H9 (cell line): ENCODE data around the gene ACKR1. TPM values are rescaled to one million over a fixed set of nuclear protein-coding genes. Genes with fewer than 3 reads are reported as not detected.

Source experiments
- DNase-seq: peaks from one replicate; pipeline ENCODE4 v3.0.0-alpha.2; 2017
- H2AFZ ChIP-seq: one replicate; pipeline ENCODE4 v1.6.1; 2013; ENCODE audit warnings: mild to moderate bottlenecking, low read length, control low read depth, moderate library complexity
- H2AK5ac ChIP-seq: 2 replicates; pipeline ENCODE4 v1.6.1; 2013; ENCODE audit warnings: low read length, control low read depth, mixed read lengths; ENCODE audit not compliant: insufficient read length
- H2BK120ac ChIP-seq: one replicate; pipeline ENCODE4 v1.6.1; 2013; ENCODE audit warnings: low read depth, mild to moderate bottlenecking, low read length, control low read depth, inconsistent platforms; ENCODE audit not compliant: poor library complexity, severe bottlenecking
- H2BK12ac ChIP-seq: 2 replicates; pipeline ENCODE4 v1.6.1; 2013; ENCODE audit warnings: low read length, control low read depth, mixed read lengths, low read depth; ENCODE audit not compliant: insufficient read length
- H2BK15ac ChIP-seq: 2 replicates; pipeline ENCODE4 v1.6.1; 2013; ENCODE audit warnings: low read depth, low read length, control low read depth
- H2BK20ac ChIP-seq: one replicate; pipeline ENCODE4 v1.6.1; 2013; ENCODE audit warnings: low read depth, mild to moderate bottlenecking, low read length, control low read depth, inconsistent platforms; ENCODE audit not compliant: poor library complexity, severe bottlenecking
- H2BK5ac ChIP-seq: 2 replicates; pipeline ENCODE4 v1.6.1; 2013; ENCODE audit warnings: low read length, control low read depth, mixed read lengths; ENCODE audit not compliant: insufficient read length
- H3K14ac ChIP-seq: 2 replicates; pipeline ENCODE4 v1.6.1; 2013; ENCODE audit warnings: low read length, control low read depth; ENCODE audit not compliant: insufficient read depth
- H3K18ac ChIP-seq: 2 replicates; pipeline ENCODE4 v1.6.1; 2013; ENCODE audit warnings: low read depth, mild to moderate bottlenecking, mixed read lengths, low read length, control low read depth; ENCODE audit not compliant: insufficient read length
- H3K23ac ChIP-seq: 2 replicates; pipeline ENCODE4 v1.6.1; 2013; ENCODE audit warnings: low read length, control low read depth, mixed read lengths, low read depth; ENCODE audit not compliant: insufficient read length
- H3K23me2 ChIP-seq: 2 replicates; pipeline ENCODE4 v1.6.1; 2013; ENCODE audit warnings: low read depth, mild to moderate bottlenecking, mixed read lengths, low read length, control low read depth; ENCODE audit not compliant: insufficient read length, poor library complexity, severe bottlenecking
- H3K27ac ChIP-seq: 2 replicates; pipeline ENCODE4 v1.5.1; 2013; ENCODE audit warnings: low read length, control low read depth, mixed read lengths, low read depth; ENCODE audit not compliant: insufficient read length
- H3K27me3 ChIP-seq: 2 replicates; pipeline ENCODE4 v1.6.1; 2013; ENCODE audit warnings: low read length, control low read depth, inconsistent platforms; ENCODE audit not compliant: insufficient read depth
- H3K4ac ChIP-seq: 2 replicates; pipeline ENCODE4 v1.6.1; 2013; ENCODE audit warnings: low read depth, mild to moderate bottlenecking, control low read depth, inconsistent platforms, low read length, moderate library complexity
- H3K4me1 ChIP-seq: 2 replicates; pipeline ENCODE4 v1.6.1; 2013; ENCODE audit warnings: low read length, control low read depth, inconsistent platforms; ENCODE audit not compliant: insufficient read depth
- H3K4me2 ChIP-seq: 2 replicates; pipeline ENCODE4 v1.6.1; 2013; ENCODE audit warnings: low read length, control low read depth, mixed read lengths; ENCODE audit not compliant: insufficient read length, insufficient read depth
- H3K56ac ChIP-seq: 2 replicates; pipeline ENCODE4 v1.6.1; 2013; ENCODE audit warnings: low read depth, mild to moderate bottlenecking, mixed read lengths, low read length, control low read depth; ENCODE audit not compliant: insufficient read length
- H3K79me1 ChIP-seq: 2 replicates; pipeline ENCODE4 v1.6.1; 2013; ENCODE audit warnings: low read depth, mild to moderate bottlenecking, moderate library complexity, low read length, control low read depth, inconsistent platforms; ENCODE audit not compliant: insufficient read depth, poor library complexity, severe bottlenecking
- H3K79me2 ChIP-seq: 2 replicates; pipeline ENCODE4 v1.6.1; 2013; ENCODE audit warnings: low read length, control low read depth, inconsistent platforms; ENCODE audit not compliant: insufficient read depth
- H3K9ac ChIP-seq: 2 replicates; pipeline ENCODE4 v1.6.1; 2013; ENCODE audit warnings: low read length, control low read depth, mixed read lengths; ENCODE audit not compliant: insufficient read length; ENCODE audit errors: extremely low read depth
- H3K9me3 ChIP-seq: one replicate; pipeline ENCODE4 v1.6.1; 2013; ENCODE audit warnings: low read depth, low read length, inconsistent platforms; ENCODE audit not compliant: control insufficient read depth
- H3T11ph ChIP-seq: one replicate; pipeline ENCODE4 v1.6.1; 2013; ENCODE audit warnings: mild to moderate bottlenecking, low read length, control low read depth, inconsistent platforms
- H4K20me1 ChIP-seq: one replicate; pipeline ENCODE4 v1.6.1; 2013; ENCODE audit not compliant: control insufficient read depth, insufficient read length, insufficient read depth
- H4K5ac ChIP-seq: 2 replicates; pipeline ENCODE4 v1.6.1; 2013; ENCODE audit warnings: low read depth, mild to moderate bottlenecking, mixed read lengths, low read length, control low read depth; ENCODE audit not compliant: insufficient read length
- H4K8ac ChIP-seq: replicated peaks from 2 replicates; pipeline ENCODE4 v1.6.1; 2013; ENCODE audit warnings: low read length, control low read depth, mixed read lengths, low read depth; ENCODE audit not compliant: insufficient read length
- H4K91ac ChIP-seq: 2 replicates; pipeline ENCODE4 v1.6.1; 2013; ENCODE audit warnings: low read depth, mild to moderate bottlenecking, moderate library complexity, mixed read lengths, low read length, control low read depth; ENCODE audit not compliant: insufficient read length
- H3K27ac Mint-ChIP-seq, 3 experiments: 2 replicates in 2 of 3; 3 replicates in 1 of 3; pipeline ENCODE4 v1.8.0; 2020 to 2021; ENCODE audit warnings: mixed read lengths in 3 of 3, mild to moderate bottlenecking in 1 of 3, moderate library complexity in 1 of 3
- H3K27me3 Mint-ChIP-seq: 2 replicates; pipeline ENCODE4 v1.8.0; 2021; ENCODE audit warnings: low read depth, mild to moderate bottlenecking, moderate library complexity, mixed read lengths
- H3K36me3 Mint-ChIP-seq, 3 experiments: 2 replicates in 2 of 3; 3 replicates in 1 of 3; pipeline ENCODE4 v1.8.0; 2020 to 2021; ENCODE audit warnings: low read depth in 3 of 3, mixed read lengths in 3 of 3; ENCODE audit not compliant: insufficient read depth in 1 of 3
- H3K4me1 Mint-ChIP-seq, 2 experiments: 2 replicates each; pipeline ENCODE4 v1.8.0; 2020; ENCODE audit warnings: mixed read lengths in 2 of 2
- H3K4me3 Mint-ChIP-seq, 2 experiments: 2 replicates in 1 of 2; 3 replicates in 1 of 2; pipeline ENCODE4 v1.8.0; 2020 to 2021; ENCODE audit warnings: mild to moderate bottlenecking in 2 of 2, mixed read lengths in 2 of 2, moderate library complexity in 1 of 2
- H3K9me3 Mint-ChIP-seq, 2 experiments: 2 replicates in 1 of 2; 3 replicates in 1 of 2; pipeline ENCODE4 v1.8.0; 2020; ENCODE audit warnings: mild to moderate bottlenecking in 2 of 2, mixed read lengths in 2 of 2, moderate library complexity in 1 of 2
- CTCF ChIP-seq: fragments of 200-600 bp; sonication (generic); conservative IDR thresholded peaks from 3 replicates; pipeline ENCODE4 v1.8.0; 2021; ENCODE audit warnings: antibody characterized with exemption, mild to moderate bottlenecking
- WGBS: extraction: QIAGEN DNeasy Blood & Tissue Kit; methylation state at CpG from one replicate; pipeline ENCODE4 v1.1.7; 2013; ENCODE audit warnings: missing lambda C conversion rate, low lambda C conversion rate, mixed read lengths; ENCODE audit not compliant: insufficient read length; ENCODE audit errors: extremely low coverage; 5-methylcytosine and 5-hydroxymethylcytosine counted together
- total RNA-seq: library from RNA; stranded (reverse); gene quantifications from 2 replicates; pipeline ENCODE4 v1.2.1, GENCODE V29; 2021

ACKR1 gene
- total RNA-seq, 1 experiment from 2014 or later: 0.26 TPM

- H2BK15ac ChIP-seq: no peak overlapping the region
- no peak overlapping the region for H4K8ac ChIP-seq
- no peak overlapping the region for H3K4me2 ChIP-seq
- no peak overlapping the region for H3K23ac ChIP-seq
- no CpG with 5 or more reads among the region's 3 CpGs for WGBS
- no peak overlapping the region for H4K91ac ChIP-seq
- no peak overlapping the region for H2BK120ac ChIP-seq
- H3K9me3 ChIP-seq: no peaks in the 10 kb centered on the region
- no peak overlapping the region for H4K5ac ChIP-seq
- Mint-ChIP-seq H3K9me3 (no peaks in the 10 kb centered on the region), H3K4me3 (no peak overlapping the region), H3K27me3 (peaks cover 15% of the 10 kb centered on the region), H3K27ac (no peak overlapping the region), H3K36me3 (no peaks in the 10 kb centered on the region), H3K4me1 (peaks cover 17 to 22% of the 10 kb centered on the region in 2 experiments)
- no peak overlapping the region for H2BK20ac ChIP-seq
- no peak overlapping the region for H3K56ac ChIP-seq
- no peaks in the 10 kb centered on the region for H3K79me2 ChIP-seq
- no peak overlapping the region for H2AFZ ChIP-seq
- no peaks in the 10 kb centered on the region for H3K79me1 ChIP-seq
- DNase-seq: peak; percentile 71
- TF ChIP-seq CTCF: no peak
- no peak overlapping the region for H3K14ac ChIP-seq
- H2BK12ac ChIP-seq: no peak overlapping the region
- no peak overlapping the region for H3K18ac ChIP-seq
- no peak overlapping the region for H2AK5ac ChIP-seq
- H3T11ph ChIP-seq: no peak overlapping the region
- H2BK5ac ChIP-seq: no peak overlapping the region
- H4K20me1 ChIP-seq: no peaks in the 10 kb centered on the region
- no peaks in the 10 kb centered on the region for H3K27me3 ChIP-seq
- no peak overlapping the region for H3K4ac ChIP-seq
- no peak overlapping the region for H3K27ac ChIP-seq
- H3K9ac ChIP-seq: no peak overlapping the region
- H3K4me1 ChIP-seq: no peaks in the 10 kb centered on the region
- H3K23me2 ChIP-seq: peaks cover 2% of the 10 kb centered on the region
Observed at GRCh38 chr1:159177272-159177907, 27.3 kb upstream of the ACKR1 start.
